ENCODE results near the gene SF3A2. TPM values are rescaled to one million over a fixed set of nuclear protein-coding genes. Genes with fewer than 3 reads are reported as not detected.

Gene SF3A2
- total RNA-seq, 1 experiment from 2014 or later = 184 TPM

DNA sequence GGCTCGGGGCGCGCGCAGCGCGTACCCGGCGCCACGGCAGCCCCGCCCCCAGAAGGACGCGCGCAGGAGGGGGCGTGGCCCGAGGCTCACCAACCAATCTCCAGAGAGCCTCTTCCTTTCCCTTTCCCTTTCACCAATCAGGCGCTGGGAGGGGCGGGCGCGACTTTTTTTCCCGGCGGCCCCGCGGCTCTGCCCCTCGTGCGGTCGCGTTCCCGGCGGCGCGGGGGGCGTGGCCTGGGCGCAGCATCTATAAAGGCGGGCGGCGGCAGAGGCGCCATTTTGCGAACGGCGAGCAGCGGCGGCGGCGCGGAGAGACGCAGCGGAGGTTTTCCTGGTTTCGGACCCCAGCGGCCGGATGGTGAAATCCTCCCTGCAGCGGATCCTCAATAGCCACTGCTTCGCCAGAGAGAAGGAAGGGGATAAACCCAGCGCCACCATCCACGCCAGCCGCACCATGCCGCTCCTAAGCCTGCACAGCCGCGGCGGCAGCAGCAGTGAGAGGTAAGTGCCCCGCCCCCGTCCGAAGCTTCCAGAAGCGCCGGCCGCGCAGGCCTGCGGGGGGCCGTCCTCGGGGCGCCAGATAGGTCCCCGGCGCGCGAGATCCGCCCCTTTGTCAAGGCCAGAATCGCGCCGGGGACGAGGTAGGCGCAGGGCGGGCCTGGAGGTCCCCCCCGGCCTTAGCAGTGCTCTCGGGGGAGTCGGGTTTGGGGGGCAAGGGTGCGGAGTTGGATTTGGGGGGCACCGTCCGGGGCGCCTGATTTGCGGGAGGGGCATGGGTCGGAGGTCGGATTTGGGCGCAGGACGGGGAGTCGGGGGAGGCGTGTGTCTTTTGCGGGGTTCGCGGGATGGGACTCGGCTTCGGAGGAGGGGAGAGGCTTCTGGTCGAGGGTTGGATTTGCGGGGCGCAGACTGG lies 32.9 kb downstream of the SF3A2 start (continued):
- TF ChIP-seq, protein P1, sequence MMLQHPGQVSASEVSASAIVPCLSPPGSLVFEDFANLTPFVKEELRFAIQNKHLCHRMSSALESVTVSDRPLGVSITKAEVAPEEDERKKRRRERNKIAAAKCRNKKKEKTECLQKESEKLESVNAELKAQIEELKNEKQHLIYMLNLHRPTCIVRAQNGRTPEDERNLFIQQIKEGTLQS (CRISPR knock-in tag; conservative IDR thresholded peaks at IDR 0.05) = no peak
- TF ChIP-seq ZNF219 (CRISPR knock-in tag; IDR thresholded peaks at IDR 0.05; ENCODE audit: borderline replicate concordance) (no peak), ZNF671 (CRISPR knock-in tag; IDR thresholded peaks at IDR 0.05) (no peak), IRF2 (CRISPR knock-in tag; IDR thresholded peaks at IDR 0.05; ENCODE audit: borderline replicate concordance, low read depth) (no peak), ZNF138 (CRISPR knock-in tag; conservative IDR thresholded peaks at IDR 0.05) (no peak), TCF7 (CRISPR knock-in tag; IDR thresholded peaks at IDR 0.05; ENCODE audit: low read depth) (no peak), SP1 (CRISPR knock-in tag; conservative IDR thresholded peaks at IDR 0.05) (peak; percentile 98), GRHL2 (CRISPR knock-in tag; IDR thresholded peaks at IDR 0.05; ENCODE audit: insufficient replicate concordance, severe bottlenecking) (no peak), PRRX2 (CRISPR knock-in tag; IDR thresholded peaks at IDR 0.05) (no peak), KAT7 (CRISPR knock-in tag; IDR thresholded peaks at IDR 0.05; ENCODE audit: borderline replicate concordance) (no peak; the same call in 1 of the 2 replicates), ELF4 (CRISPR knock-in tag; IDR thresholded peaks at IDR 0.05; ENCODE audit: low read depth) (peak; percentile 74; the same call in 1 of the 2 replicates), FOXJ3 (CRISPR knock-in tag; IDR thresholded peaks at IDR 0.05; ENCODE audit: borderline replicate concordance) (no peak), NFE2L1 (CRISPR knock-in tag; IDR thresholded peaks at IDR 0.05) (no peak), SMAD4 (CRISPR knock-in tag; IDR thresholded peaks at IDR 0.05) (no peak; the same call in 1 of the 2 replicates), JAZF1 (CRISPR knock-in tag; IDR thresholded peaks at IDR 0.05) (no peak)
- TF ChIP-seq, protein P2, sequence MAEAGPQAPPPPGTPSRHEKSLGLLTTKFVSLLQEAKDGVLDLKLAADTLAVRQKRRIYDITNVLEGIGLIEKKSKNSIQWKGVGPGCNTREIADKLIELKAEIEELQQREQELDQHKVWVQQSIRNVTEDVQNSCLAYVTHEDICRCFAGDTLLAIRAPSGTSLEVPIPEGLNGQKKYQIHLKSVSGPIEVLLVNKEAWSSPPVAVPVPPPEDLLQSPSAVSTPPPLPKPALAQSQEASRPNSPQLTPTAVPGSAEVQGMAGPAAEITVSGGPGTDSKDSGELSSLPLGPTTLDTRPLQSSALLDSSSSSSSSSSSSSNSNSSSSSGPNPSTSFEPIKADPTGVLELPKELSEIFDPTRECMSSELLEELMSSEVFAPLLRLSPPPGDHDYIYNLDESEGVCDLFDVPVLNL (CRISPR knock-in tag; IDR thresholded peaks at IDR 0.05; ENCODE audit: borderline replicate concordance, low read depth) = no peak
- TF ChIP-seq, protein P3, sequence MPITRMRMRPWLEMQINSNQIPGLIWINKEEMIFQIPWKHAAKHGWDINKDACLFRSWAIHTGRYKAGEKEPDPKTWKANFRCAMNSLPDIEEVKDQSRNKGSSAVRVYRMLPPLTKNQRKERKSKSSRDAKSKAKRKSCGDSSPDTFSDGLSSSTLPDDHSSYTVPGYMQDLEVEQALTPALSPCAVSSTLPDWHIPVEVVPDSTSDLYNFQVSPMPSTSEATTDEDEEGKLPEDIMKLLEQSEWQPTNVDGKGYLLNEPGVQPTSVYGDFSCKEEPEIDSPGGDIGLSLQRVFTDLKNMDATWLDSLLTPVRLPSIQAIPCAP (CRISPR knock-in tag; IDR thresholded peaks at IDR 0.05) = peak; percentile 89
- TF ChIP-seq, protein P4, sequence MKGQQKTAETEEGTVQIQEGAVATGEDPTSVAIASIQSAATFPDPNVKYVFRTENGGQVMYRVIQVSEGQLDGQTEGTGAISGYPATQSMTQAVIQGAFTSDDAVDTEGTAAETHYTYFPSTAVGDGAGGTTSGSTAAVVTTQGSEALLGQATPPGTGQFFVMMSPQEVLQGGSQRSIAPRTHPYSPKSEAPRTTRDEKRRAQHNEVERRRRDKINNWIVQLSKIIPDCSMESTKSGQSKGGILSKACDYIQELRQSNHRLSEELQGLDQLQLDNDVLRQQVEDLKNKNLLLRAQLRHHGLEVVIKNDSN (CRISPR knock-in tag; IDR thresholded peaks at IDR 0.05) = peak; percentile 60; the same call in 1 of the 2 replicates
- TF ChIP-seq, protein P5, sequence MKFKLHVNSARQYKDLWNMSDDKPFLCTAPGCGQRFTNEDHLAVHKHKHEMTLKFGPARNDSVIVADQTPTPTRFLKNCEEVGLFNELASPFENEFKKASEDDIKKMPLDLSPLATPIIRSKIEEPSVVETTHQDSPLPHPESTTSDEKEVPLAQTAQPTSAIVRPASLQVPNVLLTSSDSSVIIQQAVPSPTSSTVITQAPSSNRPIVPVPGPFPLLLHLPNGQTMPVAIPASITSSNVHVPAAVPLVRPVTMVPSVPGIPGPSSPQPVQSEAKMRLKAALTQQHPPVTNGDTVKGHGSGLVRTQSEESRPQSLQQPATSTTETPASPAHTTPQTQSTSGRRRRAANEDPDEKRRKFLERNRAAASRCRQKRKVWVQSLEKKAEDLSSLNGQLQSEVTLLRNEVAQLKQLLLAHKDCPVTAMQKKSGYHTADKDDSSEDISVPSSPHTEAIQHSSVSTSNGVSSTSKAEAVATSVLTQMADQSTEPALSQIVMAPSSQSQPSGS (CRISPR knock-in tag; IDR thresholded peaks at IDR 0.05; ENCODE audit: borderline replicate concordance, low read depth) = no peak
- TF ChIP-seq, protein P6, sequence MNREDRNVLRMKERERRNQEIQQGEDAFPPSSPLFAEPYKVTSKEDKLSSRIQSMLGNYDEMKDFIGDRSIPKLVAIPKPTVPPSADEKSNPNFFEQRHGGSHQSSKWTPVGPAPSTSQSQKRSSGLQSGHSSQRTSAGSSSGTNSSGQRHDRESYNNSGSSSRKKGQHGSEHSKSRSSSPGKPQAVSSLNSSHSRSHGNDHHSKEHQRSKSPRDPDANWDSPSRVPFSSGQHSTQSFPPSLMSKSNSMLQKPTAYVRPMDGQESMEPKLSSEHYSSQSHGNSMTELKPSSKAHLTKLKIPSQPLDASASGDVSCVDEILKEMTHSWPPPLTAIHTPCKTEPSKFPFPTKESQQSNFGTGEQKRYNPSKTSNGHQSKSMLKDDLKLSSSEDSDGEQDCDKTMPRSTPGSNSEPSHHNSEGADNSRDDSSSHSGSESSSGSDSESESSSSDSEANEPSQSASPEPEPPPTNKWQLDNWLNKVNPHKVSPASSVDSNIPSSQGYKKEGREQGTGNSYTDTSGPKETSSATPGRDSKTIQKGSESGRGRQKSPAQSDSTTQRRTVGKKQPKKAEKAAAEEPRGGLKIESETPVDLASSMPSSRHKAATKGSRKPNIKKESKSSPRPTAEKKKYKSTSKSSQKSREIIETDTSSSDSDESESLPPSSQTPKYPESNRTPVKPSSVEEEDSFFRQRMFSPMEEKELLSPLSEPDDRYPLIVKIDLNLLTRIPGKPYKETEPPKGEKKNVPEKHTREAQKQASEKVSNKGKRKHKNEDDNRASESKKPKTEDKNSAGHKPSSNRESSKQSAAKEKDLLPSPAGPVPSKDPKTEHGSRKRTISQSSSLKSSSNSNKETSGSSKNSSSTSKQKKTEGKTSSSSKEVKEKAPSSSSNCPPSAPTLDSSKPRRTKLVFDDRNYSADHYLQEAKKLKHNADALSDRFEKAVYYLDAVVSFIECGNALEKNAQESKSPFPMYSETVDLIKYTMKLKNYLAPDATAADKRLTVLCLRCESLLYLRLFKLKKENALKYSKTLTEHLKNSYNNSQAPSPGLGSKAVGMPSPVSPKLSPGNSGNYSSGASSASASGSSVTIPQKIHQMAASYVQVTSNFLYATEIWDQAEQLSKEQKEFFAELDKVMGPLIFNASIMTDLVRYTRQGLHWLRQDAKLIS (CRISPR knock-in tag; IDR thresholded peaks at IDR 0.05; ENCODE audit: borderline replicate concordance) = no peak
- TF ChIP-seq, protein P7, sequence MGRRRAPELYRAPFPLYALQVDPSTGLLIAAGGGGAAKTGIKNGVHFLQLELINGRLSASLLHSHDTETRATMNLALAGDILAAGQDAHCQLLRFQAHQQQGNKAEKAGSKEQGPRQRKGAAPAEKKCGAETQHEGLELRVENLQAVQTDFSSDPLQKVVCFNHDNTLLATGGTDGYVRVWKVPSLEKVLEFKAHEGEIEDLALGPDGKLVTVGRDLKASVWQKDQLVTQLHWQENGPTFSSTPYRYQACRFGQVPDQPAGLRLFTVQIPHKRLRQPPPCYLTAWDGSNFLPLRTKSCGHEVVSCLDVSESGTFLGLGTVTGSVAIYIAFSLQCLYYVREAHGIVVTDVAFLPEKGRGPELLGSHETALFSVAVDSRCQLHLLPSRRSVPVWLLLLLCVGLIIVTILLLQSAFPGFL (CRISPR knock-in tag; IDR thresholded peaks at IDR 0.05; ENCODE audit: borderline replicate concordance) = 0 out of 2 replicates have a peak, but pooled peaks have one; percentile 29
- TF ChIP-seq, protein P8, sequence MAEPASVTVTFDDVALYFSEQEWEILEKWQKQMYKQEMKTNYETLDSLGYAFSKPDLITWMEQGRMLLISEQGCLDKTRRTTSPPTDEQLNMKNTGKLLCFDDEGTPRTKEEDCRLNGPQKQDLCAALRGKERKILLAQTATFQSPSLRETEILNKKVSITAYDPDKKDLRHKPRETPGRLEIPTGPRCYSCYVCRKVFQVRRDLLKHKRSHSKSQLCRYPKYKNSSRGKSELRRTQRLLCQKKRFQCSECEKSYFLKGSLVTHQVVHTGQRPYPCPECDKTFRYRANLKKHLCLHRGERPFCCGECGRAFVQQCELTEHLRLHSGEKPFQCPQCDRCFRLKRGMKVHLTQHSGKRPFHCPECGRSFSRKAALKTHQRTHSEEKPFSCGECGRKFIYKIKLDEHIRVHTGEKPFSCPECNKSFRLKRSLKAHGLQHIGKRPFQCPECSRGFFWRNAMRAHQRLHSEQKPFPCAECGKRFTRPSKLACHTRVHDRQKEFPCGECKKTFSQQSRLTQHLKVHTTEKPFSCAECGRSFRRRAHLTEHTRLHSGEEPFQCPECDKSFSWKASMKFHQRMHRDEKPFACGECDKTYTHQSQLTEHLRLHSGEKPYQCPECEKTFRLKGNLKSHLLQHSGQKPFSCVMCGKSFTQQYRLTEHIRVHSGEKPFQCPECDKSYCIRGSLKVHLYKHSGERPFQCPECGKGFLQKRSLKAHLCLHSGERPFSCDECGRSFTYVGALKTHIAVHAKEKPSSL (CRISPR knock-in tag; conservative IDR thresholded peaks at IDR 0.05) = no peak
- TF ChIP-seq, protein P9, sequence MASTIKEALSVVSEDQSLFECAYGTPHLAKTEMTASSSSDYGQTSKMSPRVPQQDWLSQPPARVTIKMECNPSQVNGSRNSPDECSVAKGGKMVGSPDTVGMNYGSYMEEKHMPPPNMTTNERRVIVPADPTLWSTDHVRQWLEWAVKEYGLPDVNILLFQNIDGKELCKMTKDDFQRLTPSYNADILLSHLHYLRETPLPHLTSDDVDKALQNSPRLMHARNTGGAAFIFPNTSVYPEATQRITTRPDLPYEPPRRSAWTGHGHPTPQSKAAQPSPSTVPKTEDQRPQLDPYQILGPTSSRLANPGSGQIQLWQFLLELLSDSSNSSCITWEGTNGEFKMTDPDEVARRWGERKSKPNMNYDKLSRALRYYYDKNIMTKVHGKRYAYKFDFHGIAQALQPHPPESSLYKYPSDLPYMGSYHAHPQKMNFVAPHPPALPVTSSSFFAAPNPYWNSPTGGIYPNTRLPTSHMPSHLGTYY (CRISPR knock-in tag; IDR thresholded peaks at IDR 0.05) = no peak
